Keratinocyte (primary cell): Measurements from ENCODE around the gene RAB3D. TPM values are rescaled to one million over a fixed set of nuclear protein-coding genes. Genes with fewer than 3 reads are reported as not detected.
A peak's percentile ranks its signal among the peaks of the same experiment; 100 is the strongest.
"Not testable (repeated sequence)": the region's sequence is repeated elsewhere in the genome, so short reads cannot be mapped to it uniquely, and the experiment has no call there.

ENCODE experiments used
- DNase-seq: peaks from one replicate; pipeline ENCODE4 v3.0.0-alpha.2; 2011; ENCODE audit warnings: low read depth, missing footprints, low spot score
- FAIRE-seq: peaks from 2 replicates; lab custom pipeline; 2011; peaks lifted over from hg19 to GRCh38; lab: Jason Lieb, UNC
- H2AFZ ChIP-seq: 2 replicates; pipeline ENCODE4 v1.6.0; 2012; ENCODE audit warnings: low read length, control low read depth, inconsistent platforms; ENCODE audit not compliant: control insufficient read depth
- H3K27ac ChIP-seq: 2 replicates; pipeline ENCODE4 v1.5.1; 2011; ENCODE audit warnings: low read length; ENCODE audit not compliant: control insufficient read depth, insufficient read depth
- H3K27me3 ChIP-seq: 3 replicates; pipeline ENCODE4 v1.6.0; 2011; ENCODE audit warnings: low read length; ENCODE audit not compliant: control insufficient read depth, insufficient read depth; ENCODE audit errors: extremely low read depth
- H3K36me3 ChIP-seq, 2 experiments: 2 replicates in 1 of 2; 3 replicates in 1 of 2; pipeline ENCODE4 v1.5.1; 2011; ENCODE audit warnings: low read length in 2 of 2, mild to moderate bottlenecking in 1 of 2; ENCODE audit not compliant: control insufficient read depth in 2 of 2, insufficient read depth in 2 of 2; ENCODE audit errors: extremely low read depth in 1 of 2
- H3K4me1 ChIP-seq: 3 replicates; pipeline ENCODE4 v1.5.1; 2011; ENCODE audit warnings: low read length; ENCODE audit not compliant: control insufficient read depth, insufficient read depth; ENCODE audit errors: extremely low read depth
- H3K4me2 ChIP-seq: 3 replicates; pipeline ENCODE4 v1.6.0; 2011; ENCODE audit warnings: low read depth, low read length; ENCODE audit not compliant: control insufficient read depth, insufficient read depth; ENCODE audit errors: extremely low read depth
- H3K4me3 ChIP-seq, 3 experiments: fragments of 200-600 bp in 1 of 3; sonication (generic) in 1 of 3; 2 replicates in 2 of 3; 3 replicates in 1 of 3; pipeline ENCODE4 v1.5.1; 2011 to 2016; ENCODE audit warnings: low read length in 3 of 3, mild to moderate bottlenecking in 3 of 3, control low read depth in 2 of 3, inconsistent platforms in 1 of 3, low read depth in 1 of 3, mixed read lengths in 1 of 3, mixed run types in 1 of 3, moderate library complexity in 1 of 3; ENCODE audit not compliant: control insufficient read depth in 2 of 3, insufficient read depth in 2 of 3; ENCODE audit errors: extremely low read depth in 1 of 3
- H3K79me2 ChIP-seq: 2 replicates; pipeline ENCODE4 v1.6.0; 2012; ENCODE audit warnings: low read length; ENCODE audit not compliant: control insufficient read depth, insufficient read depth
- H3K9ac ChIP-seq: 3 replicates; pipeline ENCODE4 v1.6.0; 2011; ENCODE audit warnings: low read length; ENCODE audit not compliant: control insufficient read depth, insufficient read depth; ENCODE audit errors: extremely low read depth
- H3K9me1 ChIP-seq: 3 replicates; pipeline ENCODE4 v1.6.0; 2011; ENCODE audit warnings: low read length; ENCODE audit not compliant: control insufficient read depth, insufficient read depth; ENCODE audit errors: extremely low read depth
- H3K9me3 ChIP-seq: 2 replicates; pipeline ENCODE4 v1.5.1; 2012; ENCODE audit warnings: low read depth, low read length; ENCODE audit not compliant: control insufficient read depth
- H4K20me1 ChIP-seq: 3 replicates; pipeline ENCODE4 v1.6.0; 2011; ENCODE audit warnings: low read length; ENCODE audit not compliant: control insufficient read depth, insufficient read depth; ENCODE audit errors: extremely low read depth
- EZH2 ChIP-seq: IDR thresholded peaks from one replicate; pipeline ENCODE4 v1.6.1; 2012; ENCODE audit warnings: inconsistent platforms, mild to moderate bottlenecking, low read length, moderate library complexity
- dilution Hi-C: fragments of 300-500 bp; cut with MboI; formaldehyde crosslinking; loops from one replicate; pipeline ENCODE4 v1.7.0; 2020; ENCODE audit warnings: low sequenced_read_pairs; ENCODE audit not compliant: extremely low pct_ligation_motif_present
- polyA plus RNA-seq, 5 experiments: library from polyadenylated mRNA; depleted of rRNA in 3 of 5; stranded (reverse) in 3 of 5; stranded (forward) in 1 of 5; unstranded in 1 of 5; fragments of >200 nt; gene quantifications; 1 replicate in 1 of 5; 2 replicates in 3 of 5; 3 replicates in 1 of 5; pipeline versions ENCODE4 v1.2.1 to v1.2.3, GENCODE V29; 2011 to 2012; ENCODE audit warnings: missing spikeins in 2 of 5, low read depth in 1 of 5, low replicate concordance in 1 of 5
- TF ChIP-seq, protein P1 (sequence below), 3 experiments: IDR thresholded peaks in 1 of 3; conservative IDR thresholded peaks in 1 of 3; optimal IDR thresholded peaks in 1 of 3; 2 replicates in 2 of 3; 3 replicates in 1 of 3; pipeline versions ENCODE3 to v1.5.1; 2011; ENCODE audit warnings: low read length in 3 of 3, mild to moderate bottlenecking in 3 of 3, moderate library complexity in 2 of 3, control low read depth in 1 of 3, inconsistent platforms in 1 of 3; ENCODE audit not compliant: insufficient read depth in 2 of 3; ENCODE audit errors: extremely low read depth in 1 of 3

Gene RAB3D
- polyA plus RNA-seq, 1 donor (not counting 4 experiments of a cell fraction or from before 2014, with no cell fraction given), result 63.1 TPM

DNA sequence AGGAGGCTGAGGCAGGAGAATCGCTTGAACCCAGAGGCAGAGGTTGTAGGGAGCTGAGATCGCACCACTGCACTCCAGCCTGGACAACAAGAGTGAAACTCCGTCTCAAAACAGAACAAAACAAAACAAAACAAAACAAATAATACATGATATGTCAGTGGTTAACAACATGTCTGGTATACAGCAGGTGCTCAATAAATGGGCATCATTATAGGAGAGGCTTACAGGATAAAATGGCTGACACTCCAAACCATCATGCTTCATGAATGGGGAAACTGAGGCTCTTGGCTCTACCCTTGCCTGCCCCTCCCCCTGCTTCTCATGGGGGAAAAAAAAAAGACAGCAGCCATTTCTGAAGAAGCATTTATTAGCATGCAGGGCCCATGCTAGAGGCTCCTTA is 3.0 kb upstream of the RAB3D start:
- Histone ChIP-seq H3K79me2 (peaks cover 11% of the 10 kb centered on the region), H3K9me3 (no peaks in the 10 kb centered on the region), H3K27ac (no peak overlapping the region), H3K9ac (no peak overlapping the region), H3K27me3 (no peaks in the 10 kb centered on the region), H3K4me1 (peaks cover 32% of the 10 kb centered on the region), H3K9me1 (peaks cover 4% of the 10 kb centered on the region), H3K36me3 (peaks cover 7 to 8% of the 10 kb centered on the region in 2 experiments), H4K20me1 (no peaks in the 10 kb centered on the region), H2AFZ (no peak overlapping the region), H3K4me2 (no peak overlapping the region), H3K4me3 (no peak overlapping the region)
- no peak for TF ChIP-seq EZH2
- TF ChIP-seq, protein P1, sequence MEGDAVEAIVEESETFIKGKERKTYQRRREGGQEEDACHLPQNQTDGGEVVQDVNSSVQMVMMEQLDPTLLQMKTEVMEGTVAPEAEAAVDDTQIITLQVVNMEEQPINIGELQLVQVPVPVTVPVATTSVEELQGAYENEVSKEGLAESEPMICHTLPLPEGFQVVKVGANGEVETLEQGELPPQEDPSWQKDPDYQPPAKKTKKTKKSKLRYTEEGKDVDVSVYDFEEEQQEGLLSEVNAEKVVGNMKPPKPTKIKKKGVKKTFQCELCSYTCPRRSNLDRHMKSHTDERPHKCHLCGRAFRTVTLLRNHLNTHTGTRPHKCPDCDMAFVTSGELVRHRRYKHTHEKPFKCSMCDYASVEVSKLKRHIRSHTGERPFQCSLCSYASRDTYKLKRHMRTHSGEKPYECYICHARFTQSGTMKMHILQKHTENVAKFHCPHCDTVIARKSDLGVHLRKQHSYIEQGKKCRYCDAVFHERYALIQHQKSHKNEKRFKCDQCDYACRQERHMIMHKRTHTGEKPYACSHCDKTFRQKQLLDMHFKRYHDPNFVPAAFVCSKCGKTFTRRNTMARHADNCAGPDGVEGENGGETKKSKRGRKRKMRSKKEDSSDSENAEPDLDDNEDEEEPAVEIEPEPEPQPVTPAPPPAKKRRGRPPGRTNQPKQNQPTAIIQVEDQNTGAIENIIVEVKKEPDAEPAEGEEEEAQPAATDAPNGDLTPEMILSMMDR (optimal IDR thresholded peaks at IDR 0.05 in 1 of 3, IDR thresholded peaks at IDR 0.05 in 1 of 3, conservative IDR thresholded peaks at IDR 0.05 in 1 of 3; ENCODE audit: extremely low read depth in 1 of 3, insufficient read depth in 2 of 3, low read length in 3 of 3), result no peak
- dilution Hi-C loops, result no loop called here
- DNase-seq, result no peak
- FAIRE-seq, result no peak

- DNase-seq, H3K9me3 ChIP-seq, H3K4me2 ChIP-seq, FAIRE-seq, H4K20me1 ChIP-seq, H3K9ac ChIP-seq, dilution Hi-C loops, H3K9me1 ChIP-seq, H2AFZ ChIP-seq, H3K27me3 ChIP-seq, H3K27ac ChIP-seq: not testable (repeated sequence)
- peak overlapping the region in 1 of 3 experiments; percentile 81 for H3K4me3 ChIP-seq
- peaks cover 22 to 25% of the 10 kb centered on the region in 2 experiments for H3K36me3 ChIP-seq
- peaks cover 14% of the 10 kb centered on the region for H3K79me2 ChIP-seq
- peaks cover 19% of the 10 kb centered on the region for H3K4me1 ChIP-seq
Measured at GRCh38 chr19:11340099-11340467, 626 bp upstream of the RAB3D start.
